ENCODE data around the gene C1orf74. TPM values are rescaled to one million over a fixed set of nuclear protein-coding genes. Genes with fewer than 3 reads are reported as not detected.

C1orf74 gene
- total RNA-seq, 2 experiments from 2014 or later: 2.8 to 3.0 TPM

GRCh38 chr1:209767096-209767495 is 17.3 kb downstream of the C1orf74 start:
- H3K9me3 Mint-ChIP-seq: peaks cover 2% of the 10 kb centered on the region
- POLR2A ChIA-PET: interaction anchor here (1.5 to 7.5 kb wide), 5 partner anchors 12 to 59 kb away, joined by 3 to 242 read pairs (median 40); partner anchors contain the start of genes C1orf74 and TRAF3IP3
- H3K36me3 Mint-ChIP-seq (ENCODE audit: low read depth): peaks cover 42% of the 10 kb centered on the region
- H3K27me3 Mint-ChIP-seq: no peaks in the 10 kb centered on the region
- no peak for TF ChIP-seq CTCF (IDR thresholded peaks at IDR 0.05)
- peaks cover 55% of the 10 kb centered on the region for H3K4me1 Mint-ChIP-seq (ENCODE audit: low read depth)
- no peak for ATAC-seq
- CTCF ChIA-PET: interaction anchor here (1.4 to 5.4 kb wide), 4 partner anchors 11 to 190 kb away, joined by 6 to 105 read pairs (median 34); partner anchors contain the start of gene TRAF3IP3
- no peak for DNase-seq
- H3K4me3 Mint-ChIP-seq: no peak overlapping the region
- intact Hi-C loops (cut with micrococcal nuclease): loop anchor here (5.0 kb wide), 1 partner anchor 60 kb away; the partner anchor contains the start of gene UTP25
- H3K27ac Mint-ChIP-seq: peak overlapping the region; percentile 36

- Mint-ChIP-seq H3K4me1 (ENCODE audit: low read depth) (peaks cover 65% of the 10 kb centered on the region), H3K4me3 (peak overlapping the region; percentile 30), H3K36me3 (ENCODE audit: low read depth) (peaks cover 53% of the 10 kb centered on the region), H3K27ac (peak overlapping the region; percentile 76), H3K27me3 (no peaks in the 10 kb centered on the region), H3K9me3 (peaks cover 2% of the 10 kb centered on the region)
- no peak for TF ChIP-seq CTCF (IDR thresholded peaks at IDR 0.05)
- no peak for ATAC-seq
- intact Hi-C loops (cut with micrococcal nuclease): loop anchor here (5.0 kb wide), 1 partner anchor 61 kb away; the partner anchor contains the start of gene UTP25
- peak; percentile 57 for DNase-seq
- ChIA-PET POLR2A (interaction anchor here (0.6 to 7.5 kb wide), 9 partner anchors 8 to 150 kb away, joined by 3 to 242 read pairs (median 3); partner anchors contain the start of gene TRAF3IP3), CTCF (interaction anchor here (0.9 to 5.4 kb wide), 4 partner anchors 10 to 74 kb away, joined by 5 to 105 read pairs (median 24); partner anchors contain the start of gene TRAF3IP3)
Measured at GRCh38 chr1:209766051-209766450, 18.3 kb downstream of the C1orf74 start.

GRCh38 chr1:209761011-209761635 is 23.2 kb downstream of the C1orf74 start:
- Mint-ChIP-seq H3K36me3 (ENCODE audit: low read depth) (peaks cover 90% of the 10 kb centered on the region), H3K27ac (peak overlapping the region; percentile 83), H3K4me3 (peak overlapping the region; percentile 8), H3K9me3 (peaks cover 2% of the 10 kb centered on the region), H3K27me3 (no peaks in the 10 kb centered on the region), H3K4me1 (ENCODE audit: low read depth) (peaks cover 70% of the 10 kb centered on the region)
- ATAC-seq: no peak
- CTCF ChIA-PET: interaction anchor here (2.2 to 10.8 kb wide), 4 partner anchors 7 to 61 kb away, joined by 8 to 105 read pairs (median 12); no protein-coding TSS in a partner anchor
- intact Hi-C loops (cut with micrococcal nuclease): no loop called here
- no peak for TF ChIP-seq CTCF (IDR thresholded peaks at IDR 0.05)
- POLR2A ChIA-PET: interaction anchor here (0.8 to 8.4 kb wide), 5 partner anchors 11 to 86 kb away, joined by 3 to 67 read pairs (median 6); partner anchors contain the start of gene G0S2
- DNase-seq: no peak

GRCh38 chr1:209759829-209760359 is 24.5 kb downstream of the C1orf74 start:
- intact Hi-C loops (cut with micrococcal nuclease): no loop called here
- POLR2A ChIA-PET: interaction anchor here (1.7 to 13.2 kb wide), 5 partner anchors 8 to 23 kb away, joined by 4 to 242 read pairs (median 20); no protein-coding TSS in a partner anchor

More at GRCh38 chr1:209759829-209760359, 24.5 kb downstream of the C1orf74 start:
- DNase-seq (no peak), ATAC-seq (no peak)
- H3K9me3 Mint-ChIP-seq: peaks cover 2% of the 10 kb centered on the region
- no peak for TF ChIP-seq CTCF (IDR thresholded peaks at IDR 0.05)
- peak overlapping the region; percentile 91 for H3K4me3 Mint-ChIP-seq
- H3K4me1 Mint-ChIP-seq (ENCODE audit: low read depth): peaks cover 69% of the 10 kb centered on the region
- peaks cover 80% of the 10 kb centered on the region for H3K36me3 Mint-ChIP-seq (ENCODE audit: low read depth)
- no peaks in the 10 kb centered on the region for H3K27me3 Mint-ChIP-seq
- peak overlapping the region; percentile 98 for H3K27ac Mint-ChIP-seq
- CTCF ChIA-PET: interaction anchor here (0.7 to 10.8 kb wide), 6 partner anchors 8 to 62 kb away, joined by 3 to 105 read pairs (median 9); no protein-coding TSS in a partner anchor
